Activated CD4-positive, alpha-beta T cell treated with anti-CD3 and anti-CD28 coated beads for 48 hours (primary cell): ENCODE data around the gene PEMT.
A peak's percentile ranks its signal among the peaks of the same experiment; 100 is the strongest.

ENCODE experiments used
- DNase-seq: peaks from one replicate; pipeline ENCODE4 v3.0.0-alpha.2; 2020

The PEMT gene

DNA sequence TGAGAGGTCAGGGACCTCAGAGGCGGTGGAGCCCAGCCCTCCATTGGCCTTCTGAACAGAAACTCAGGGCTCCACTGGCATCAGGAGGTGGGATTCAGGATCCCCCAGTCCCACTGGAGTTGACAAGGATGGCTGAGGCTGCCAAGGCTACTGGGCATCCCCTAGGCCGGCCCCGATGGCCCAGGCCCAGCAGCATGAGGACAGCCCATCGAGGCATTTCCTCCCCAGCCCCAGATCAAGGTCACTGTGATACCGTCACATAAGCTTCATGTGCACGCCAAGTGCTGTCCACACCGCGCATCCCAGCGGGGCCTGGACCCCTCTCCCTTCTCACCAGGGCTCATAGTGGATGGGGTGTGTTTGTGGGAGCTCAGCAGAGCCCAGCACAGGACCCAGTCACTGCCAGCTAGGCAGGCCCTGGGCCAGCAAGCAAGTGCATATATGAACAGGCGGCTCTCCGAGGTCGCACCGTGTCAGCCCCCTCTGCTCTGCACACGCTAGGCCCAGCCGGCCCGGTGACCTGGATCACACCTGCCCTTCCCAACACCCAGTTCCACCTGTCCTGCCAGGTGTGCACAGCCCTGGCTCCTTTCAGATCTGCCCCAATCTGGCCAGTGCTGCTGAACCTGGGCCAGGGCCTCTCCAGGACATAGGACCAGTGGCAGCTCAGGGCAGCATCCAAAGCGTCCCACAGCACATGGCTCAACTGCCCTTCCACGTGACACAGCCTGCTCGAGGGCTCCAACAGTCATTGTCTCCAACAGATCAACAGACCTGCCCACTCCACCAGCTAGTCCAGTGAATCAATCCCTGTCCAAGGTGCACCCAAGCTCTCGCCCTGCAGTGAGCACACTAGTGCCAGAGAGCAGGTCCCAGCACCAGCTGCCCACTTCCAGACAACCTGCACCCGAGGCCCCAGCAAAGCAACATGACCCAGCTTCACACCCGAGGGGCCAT lies 62.5 kb downstream of the PEMT start:
- no peak for DNase-seq

DNA sequence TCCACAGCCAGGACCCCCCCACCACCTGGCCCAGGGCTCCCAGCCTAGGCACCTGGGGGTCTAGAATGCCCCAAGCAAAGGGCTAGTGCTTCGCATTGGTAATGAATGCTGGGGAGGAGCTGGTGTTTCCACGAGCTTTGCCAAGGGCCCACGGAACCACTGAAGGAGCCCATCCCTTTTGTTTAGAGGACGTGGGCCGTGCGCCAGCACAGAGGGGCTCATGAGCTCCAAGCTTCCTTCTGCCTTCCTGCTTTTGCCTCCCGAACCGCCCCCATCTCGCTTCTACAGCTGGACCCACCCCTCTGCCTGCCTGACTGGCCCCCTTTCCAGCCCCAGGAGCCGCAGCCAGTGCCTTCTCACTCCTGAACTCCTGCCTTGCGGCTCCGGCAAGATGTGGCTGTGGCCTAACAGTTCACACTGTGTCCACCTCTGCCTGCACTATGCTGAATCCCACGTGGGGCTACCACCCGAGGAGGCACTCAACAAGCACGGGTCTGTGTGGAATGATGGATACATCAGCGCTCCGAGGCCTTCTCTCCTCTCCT lies 63.5 kb downstream of the PEMT start:
- DNase-seq = no peak

DNA sequence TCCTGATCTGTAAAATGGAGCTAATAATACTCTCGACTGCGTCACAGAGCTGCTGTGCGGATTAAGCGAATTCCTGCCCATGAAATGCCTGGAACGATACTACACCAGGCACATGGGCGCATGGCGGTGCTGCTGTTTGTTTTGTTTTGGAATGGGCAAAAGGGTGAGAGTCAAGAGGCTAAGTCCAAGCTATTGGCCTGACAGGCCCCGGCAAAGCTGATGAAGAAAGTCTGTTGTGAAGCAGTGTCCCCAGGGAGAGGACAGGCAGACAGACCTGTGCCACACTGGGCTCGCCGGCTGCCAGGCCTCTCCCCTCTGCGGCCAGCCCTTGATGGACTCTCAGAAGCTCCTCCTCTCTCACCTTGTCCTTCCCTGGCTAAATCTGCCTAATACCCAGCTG lies 64.0 kb downstream of the PEMT start:
- no peak for DNase-seq

DNA sequence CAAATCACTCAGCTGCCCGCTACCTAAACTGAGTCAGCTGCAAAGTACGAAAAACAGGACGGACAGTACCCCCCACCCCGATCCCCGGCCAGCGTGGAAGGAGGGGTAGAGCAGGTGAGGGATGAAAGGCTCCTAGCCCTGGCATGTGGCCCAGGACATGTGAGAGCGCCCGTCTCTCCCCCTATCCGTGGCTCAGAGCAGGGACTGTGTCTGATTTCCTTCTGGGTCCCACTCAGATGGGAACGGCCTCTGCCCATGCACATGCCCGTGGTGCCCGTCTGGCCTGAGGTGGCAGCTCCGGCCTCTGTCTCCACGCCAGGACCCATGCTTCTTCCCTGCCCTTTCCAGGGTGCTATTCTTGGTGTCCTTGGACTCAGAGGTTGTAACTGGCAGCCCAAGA lies 65.1 kb downstream of the PEMT start:
- DNase-seq = no peak

DNA sequence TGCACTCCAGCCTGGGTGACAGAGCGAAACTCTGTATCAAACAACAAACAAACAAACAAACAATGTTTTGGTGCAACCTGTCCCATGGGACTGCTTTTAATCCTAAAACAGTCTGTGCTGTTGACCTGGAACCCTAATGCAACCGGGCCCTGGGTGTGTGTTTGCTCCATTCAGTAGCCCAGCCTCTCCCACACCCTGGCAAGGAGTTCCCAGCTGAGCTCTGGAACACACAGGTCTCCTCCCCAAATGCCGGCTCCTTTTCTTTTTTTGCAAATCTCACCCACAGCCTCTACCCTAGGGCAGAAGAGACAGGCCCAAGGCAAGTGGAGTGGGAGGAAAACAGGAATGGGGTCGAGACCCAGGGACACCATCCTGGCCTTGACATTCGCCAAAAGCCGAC lies 65.6 kb downstream of the PEMT start:
- no peak for DNase-seq

DNA sequence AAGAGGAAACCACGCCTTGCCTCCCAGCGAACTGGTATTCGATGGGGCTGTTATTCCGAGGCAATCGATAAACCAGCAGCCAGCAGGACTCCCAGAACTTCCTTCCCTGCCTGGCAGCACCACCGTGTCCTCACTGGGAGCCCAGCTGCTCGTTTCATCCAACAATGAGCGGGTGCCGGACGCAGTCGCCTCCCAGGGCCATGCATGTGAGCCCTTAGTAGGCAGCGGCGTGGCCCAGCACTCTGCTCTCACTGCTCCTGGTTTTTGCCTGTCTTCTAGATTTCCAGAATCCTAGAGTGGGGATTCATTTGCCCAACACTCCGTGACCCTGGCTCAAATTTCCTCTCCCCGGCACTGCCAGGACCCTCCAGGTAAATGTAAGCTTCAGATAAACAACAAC lies 66.2 kb downstream of the PEMT start:
- DNase-seq = no peak

DNA sequence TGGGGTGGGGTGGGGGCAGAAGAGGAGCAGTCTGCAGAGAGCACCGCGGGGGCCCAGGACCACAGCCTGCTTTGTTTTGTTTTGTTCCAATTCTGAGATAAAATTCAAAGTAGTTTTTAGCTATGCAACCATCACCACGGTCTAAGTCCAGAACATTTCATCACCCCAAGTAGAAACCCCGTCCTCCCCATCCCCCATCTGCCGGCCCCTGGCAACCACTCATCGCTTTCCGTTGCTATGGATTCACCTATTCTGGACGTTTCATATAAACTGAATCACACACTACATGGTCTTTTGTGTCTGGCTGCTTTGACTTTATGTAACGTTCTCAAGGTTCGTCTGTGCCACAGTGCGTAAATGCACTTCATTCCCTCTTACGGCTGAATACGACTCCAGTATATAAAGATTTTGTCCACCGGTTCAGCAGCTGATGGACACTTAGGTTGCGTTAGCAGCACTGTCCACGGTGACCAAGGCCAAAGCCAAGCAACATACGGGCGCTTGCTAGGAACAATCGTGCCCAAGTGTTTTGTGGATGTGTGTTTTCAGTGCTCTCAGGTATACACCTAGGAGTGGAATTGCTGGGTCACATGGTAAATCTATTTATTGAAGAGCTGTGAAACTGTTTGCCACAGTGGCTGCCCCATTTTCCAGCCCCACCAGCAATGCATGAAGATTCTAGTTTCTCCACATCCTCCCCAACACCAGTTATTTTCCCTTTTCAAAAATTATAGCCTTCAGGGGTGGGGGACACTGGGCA lies 67.6 kb downstream of the PEMT start:
- no peak for DNase-seq

DNA sequence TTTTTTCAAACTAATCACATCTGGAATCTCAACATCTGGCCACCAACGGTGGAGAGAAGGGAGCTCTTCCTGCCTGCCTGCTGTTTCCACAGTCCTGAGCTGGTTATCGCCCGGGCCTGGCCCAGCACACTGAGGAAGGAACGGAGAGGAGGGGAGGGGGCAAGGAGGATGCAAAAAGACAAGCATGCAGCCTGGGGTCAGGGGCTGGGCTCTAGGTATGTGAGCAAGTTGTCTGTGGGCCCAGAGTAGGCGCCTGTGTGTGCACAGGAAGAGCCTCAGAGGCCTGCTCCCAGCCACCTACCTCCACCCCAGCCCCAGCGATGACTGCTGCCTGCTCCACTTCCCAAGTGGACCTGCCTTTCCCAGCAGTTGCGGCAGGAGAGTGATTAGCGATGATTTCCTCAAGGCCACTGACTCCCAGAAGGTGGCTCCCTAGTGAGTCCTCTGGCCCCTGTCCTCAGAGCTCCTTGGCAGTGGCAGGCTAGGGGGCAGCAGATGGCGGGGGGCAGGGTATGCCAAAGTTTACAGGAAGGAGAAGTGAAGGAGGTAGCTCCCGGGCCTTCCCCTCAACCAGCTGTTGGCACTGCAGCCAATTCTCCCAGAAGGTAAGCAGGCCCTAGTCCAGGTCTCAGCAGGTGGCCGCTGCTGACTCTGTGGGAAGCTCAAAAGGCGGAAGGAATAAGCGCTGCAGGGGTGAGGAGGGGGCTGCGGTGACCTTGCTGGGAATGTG lies 68.3 kb downstream of the PEMT start:
- DNase-seq = no peak

DNA sequence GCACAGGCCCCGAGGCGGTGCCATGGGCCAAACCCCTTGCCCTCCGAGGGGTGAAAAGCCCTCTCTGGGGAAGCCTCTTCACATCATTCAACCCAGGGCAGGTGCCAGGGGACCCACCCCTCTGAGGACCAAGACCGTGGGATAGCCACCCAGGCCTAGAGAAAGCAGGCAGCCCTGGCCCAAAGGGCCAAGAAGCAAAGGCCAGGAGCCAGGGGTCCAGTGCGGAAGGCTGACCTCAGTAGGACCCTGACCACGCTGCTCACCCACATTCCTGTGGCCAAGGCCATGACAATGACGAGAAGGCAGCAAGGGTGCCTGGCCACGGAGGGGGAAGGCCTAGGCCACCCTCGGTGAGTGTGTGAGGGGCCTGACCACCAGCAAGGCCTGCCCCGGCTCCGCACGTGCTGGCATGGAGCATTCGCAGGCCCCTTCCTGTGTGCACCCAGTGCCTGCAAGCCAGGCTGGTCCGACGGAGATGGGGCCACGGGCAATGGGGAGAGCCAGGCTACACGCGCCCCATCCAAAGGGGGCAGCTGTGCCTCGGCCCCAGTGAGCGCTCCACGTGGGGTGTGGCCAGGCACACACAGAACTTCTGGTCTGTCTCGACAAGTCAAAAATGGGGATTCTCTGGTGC lies 70.8 kb downstream of the PEMT start:
- DNase-seq = no peak

DNA sequence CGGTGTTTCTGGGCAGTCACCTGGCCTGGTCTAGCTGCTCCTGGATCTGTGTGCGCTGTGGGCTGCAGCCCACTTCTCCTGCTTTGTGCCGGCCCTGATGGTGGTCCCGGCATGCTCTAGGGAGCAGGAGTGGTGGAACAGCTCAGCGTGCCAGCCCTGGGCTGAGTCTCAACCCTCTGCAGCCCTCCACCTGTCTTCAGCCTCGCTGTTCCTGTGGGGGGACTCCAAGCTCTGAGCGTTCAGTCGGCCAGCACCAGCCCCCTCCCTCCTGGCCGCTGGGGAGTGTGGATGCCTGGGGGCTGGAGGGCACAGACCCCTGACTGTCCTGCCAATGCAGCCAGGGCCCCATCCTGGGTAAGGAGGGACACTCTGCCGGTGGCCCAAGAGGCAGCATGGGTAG lies 71.6 kb downstream of the PEMT start:
- no peak for DNase-seq

DNA sequence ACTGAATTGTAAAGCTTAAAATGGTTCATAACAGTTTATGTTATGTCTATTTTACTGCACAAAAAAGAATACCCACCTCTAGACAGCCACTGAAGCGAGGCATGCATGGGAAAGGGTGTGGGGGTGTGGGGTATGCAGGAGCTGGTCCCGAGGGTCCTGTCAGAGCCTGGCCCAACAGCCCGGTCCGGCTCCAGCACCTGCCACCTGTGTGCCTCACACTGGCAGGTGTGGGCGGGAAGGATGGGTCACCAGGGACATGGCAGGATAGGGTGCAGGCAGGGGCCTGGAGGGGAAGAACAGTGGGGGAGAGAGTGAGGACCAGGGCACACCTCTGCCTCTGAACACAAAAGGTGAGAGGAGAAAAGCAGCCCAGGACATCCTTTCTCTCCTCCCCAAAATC lies 72.6 kb downstream of the PEMT start:
- no peak for DNase-seq

DNA sequence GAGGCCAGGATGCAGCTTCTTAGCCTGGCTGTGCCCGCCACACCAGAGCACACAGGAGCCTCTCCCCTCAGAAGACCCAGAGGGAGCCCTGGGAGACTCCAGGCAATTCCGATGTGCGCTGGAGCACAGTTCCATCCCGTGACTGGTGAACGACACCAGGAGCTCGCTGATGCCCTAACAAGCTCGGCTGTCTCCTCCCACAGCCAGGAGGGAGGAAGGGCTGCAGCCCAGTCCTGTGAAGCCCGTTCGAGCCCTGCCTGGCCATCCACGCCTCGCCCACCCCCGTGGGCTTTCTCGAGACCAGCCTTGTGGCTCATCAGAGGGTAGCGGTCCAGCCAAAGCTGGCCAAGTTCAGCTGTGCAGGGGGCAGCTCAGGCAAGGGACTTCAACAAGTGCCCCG lies 73.5 kb downstream of the PEMT start:
- DNase-seq = no peak

DNA sequence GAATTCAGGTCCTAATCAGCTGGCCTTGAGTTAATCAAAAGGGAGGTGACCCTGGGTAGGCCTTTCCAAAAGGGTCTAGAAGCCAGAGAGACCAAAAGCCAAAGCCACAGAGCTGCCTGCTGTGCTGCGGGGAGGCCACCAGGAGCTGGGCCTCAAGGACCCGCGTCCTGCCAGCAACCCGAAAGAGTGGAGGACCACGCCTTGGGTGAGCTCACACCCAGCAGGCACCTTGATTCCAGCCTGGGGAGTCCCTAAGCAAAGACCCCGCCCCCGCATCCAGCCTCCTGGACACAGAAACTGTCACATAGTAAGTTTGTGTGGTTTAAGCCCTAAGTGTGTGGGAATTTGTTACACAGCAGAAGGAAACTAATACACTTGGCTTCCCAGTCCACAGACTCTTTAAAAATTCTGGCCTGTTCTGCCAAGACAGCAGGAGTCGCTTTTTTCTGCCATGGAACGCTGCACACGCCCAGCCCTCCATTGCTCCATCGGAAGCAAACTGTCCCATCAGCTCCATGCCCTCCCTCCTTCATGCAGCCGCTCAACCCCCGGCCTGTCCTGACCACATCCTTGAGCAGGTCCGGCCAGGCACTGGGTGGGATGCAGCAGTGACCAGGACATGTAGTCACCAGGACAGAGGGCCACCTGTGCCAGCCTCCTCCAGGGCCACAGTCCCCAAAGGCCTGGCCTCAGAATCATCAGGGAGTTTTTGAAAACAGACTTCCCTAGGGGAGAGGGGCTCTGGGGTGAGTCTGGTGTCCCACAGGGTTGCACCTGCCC lies 74.4 kb downstream of the PEMT start:
- DNase-seq = no peak

DNA sequence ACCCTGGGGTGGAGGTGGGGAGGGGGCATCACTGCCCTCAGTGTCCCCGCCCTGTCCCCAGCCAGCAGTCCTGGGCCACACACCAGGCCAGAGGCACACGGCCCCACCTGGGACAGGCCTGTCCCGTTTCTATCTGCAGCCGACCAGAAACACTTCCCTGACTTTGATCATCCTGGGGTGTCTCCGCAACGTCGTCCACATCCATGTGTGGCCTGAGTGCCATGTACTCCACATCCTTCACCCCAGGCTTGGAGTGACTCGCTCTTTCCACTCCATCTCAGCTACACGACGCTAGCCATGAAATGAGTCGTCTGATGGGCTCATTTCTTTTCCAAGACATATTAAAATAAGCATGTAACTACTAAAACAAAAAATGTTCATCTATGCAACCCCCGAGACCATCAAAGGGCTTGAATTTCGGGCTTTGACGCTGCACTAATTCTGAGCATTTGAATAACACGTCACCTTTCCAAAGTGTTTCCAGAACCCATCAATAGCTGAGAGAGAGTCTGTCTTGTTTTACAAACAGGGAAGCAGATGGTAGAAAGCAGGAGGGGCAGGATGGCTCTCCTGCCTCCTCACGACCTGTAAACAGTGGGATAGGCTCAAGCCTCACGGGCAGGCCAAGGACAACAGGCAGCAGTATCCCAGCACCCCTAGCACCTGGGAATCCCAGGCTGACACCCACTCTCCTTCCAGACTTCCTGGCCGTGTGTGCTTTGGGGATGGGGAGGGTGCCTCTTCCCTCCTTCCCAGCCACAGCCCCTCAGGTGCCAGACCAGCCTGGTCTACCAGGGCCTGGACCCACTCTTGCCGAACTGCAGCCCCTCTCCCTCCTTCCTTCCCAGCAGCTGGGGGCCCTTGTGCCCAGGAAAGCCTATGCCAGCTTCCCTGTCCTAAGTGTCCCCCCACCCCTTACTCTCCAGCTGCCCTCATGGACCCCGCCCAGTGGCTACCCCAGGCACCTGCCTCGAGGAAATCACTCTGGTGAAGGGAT lies 75.3 kb downstream of the PEMT start:
- peak; percentile 34 for DNase-seq

DNA sequence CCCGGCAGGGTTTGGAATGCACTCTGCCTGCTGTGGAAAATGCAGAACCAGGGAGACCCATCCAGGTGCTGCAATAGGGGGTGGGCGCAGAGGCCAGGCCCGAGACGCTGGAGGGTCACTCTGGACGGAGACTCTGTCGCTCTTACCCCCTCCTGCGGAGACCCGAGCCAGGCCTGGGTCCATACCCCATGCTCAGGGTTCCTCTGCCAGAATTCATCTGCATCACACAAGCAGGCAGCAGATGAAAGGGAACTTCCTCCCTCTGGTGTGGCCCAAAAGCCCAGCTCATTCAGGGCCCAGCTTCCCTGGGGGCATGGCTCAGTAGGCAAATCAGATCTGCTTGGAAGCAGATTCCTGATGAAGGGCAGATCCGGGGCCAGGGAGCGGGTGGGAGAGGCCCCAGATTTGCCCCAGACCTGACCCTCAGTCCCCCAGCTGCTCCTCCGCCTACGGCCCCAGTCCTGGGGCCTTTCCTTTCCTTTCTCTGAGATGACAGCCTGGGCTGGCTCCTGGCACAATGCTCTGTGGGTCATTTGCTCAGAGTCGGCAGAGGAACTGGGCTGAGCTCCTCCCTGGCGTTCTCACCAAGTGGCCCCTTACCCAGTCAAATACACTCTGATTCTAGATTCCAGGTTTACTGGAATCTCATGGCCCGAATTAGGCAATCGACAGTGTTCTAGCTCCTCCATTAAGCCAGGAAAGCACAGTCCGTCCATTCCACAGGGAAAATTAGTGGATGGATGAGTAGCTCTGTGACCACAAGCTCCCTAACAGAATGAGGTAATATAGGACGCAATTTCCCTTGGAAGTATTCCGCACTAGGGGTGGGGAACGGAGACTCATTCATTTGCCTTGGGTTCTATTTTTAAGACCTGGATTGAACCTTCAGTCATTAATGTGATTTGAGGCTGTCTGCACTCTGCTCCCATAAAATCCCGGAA lies 76.2 kb downstream of the PEMT start:
- DNase-seq = no peak

DNA sequence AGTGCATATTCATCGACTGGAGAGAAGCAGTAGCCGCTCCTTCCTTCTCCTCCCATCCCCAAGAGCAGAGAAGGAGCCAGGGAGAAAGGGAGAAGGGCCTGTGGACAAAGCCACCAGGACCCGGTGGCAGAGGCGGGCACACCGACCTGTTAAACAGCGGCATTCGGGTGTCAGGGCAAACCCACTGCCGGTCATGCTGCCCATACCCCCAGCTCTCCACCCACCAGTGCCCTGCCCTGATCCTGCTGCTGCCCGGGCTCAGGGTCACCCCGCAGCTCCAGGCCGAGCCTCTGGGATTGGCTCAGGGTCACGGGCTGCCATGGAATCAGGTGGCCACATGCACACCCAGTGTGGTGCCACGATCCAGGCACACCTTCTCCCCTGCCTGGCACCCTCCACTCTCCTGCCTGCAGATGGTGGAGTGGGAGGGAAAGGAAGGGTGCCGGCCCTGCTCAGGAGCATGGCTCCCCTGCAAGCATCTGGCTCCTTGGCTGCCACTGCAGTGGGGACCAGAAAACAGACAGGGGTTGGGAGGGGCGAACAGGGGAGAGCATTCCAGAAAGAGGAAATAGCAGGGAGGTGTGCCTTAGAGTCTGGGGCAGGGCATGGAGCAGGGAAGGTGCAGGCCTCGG lies 77.0 kb downstream of the PEMT start:
- DNase-seq = no peak

DNA sequence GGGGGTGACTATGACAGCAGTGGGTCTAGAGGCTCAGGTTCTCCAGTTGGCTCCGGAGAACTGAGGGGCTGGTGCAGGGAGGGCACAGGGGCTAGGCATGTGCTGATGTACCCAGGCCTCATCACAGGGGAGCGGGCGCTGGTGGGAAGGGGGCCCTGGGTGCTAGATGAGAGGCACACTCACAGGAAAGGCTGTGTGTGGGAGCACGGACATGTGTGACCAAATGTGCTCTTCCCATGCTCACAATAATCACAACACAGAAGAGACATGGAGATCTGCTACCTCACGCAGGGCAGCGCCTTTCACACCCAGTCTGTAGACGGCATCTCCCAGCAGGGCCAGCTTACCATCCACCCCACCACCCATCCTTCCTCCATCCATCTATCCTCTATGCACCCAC lies 77.9 kb downstream of the PEMT start:
- no peak for DNase-seq

DNA sequence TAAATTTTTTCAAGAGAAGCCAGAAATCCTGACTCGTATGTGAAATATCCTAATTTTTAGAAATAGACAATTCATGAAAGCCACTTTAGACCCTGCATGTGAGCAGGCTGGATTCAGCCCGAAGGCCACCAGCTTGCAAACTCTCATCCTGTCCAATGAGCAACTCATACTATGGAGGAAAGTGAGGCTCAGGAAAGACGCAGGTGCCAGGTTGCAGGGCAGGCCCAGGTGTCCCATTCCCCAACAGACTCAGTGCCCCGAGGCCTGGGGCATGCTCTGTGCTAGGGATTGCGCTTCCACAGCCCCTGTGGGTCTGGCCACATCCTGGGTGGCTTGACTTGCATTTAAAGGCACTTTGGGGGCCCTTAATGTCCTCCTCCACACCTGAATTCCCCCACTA lies 78.6 kb downstream of the PEMT start:
- DNase-seq = no peak
